Mucosa of rectum (tissue), 2 donors: ENCODE measurements around the gene ZBTB25.
"Not testable (repeated sequence)": the region's sequence is repeated elsewhere in the genome, so short reads cannot be mapped to it uniquely, and the experiment has no call there.

ENCODE experiments used
- H3K27ac ChIP-seq, 2 donors: one replicate each; pipeline ENCODE4 v1.7.0; 2013; ENCODE audit warnings: inconsistent platforms in 2 of 2, low read depth in 2 of 2, low read length in 2 of 2
- H3K27me3 ChIP-seq, 2 donors: one replicate each; pipeline ENCODE4 v1.7.0; 2013; ENCODE audit warnings: low read length in 2 of 2; ENCODE audit not compliant: control insufficient read depth in 2 of 2, insufficient read depth in 2 of 2
- H3K36me3 ChIP-seq, 2 donors: one replicate each; pipeline ENCODE4 v1.7.0; 2013; ENCODE audit warnings: low read length in 2 of 2; ENCODE audit not compliant: control insufficient read depth in 2 of 2, insufficient read depth in 2 of 2
- H3K4me1 ChIP-seq, 2 donors: one replicate each; pipeline ENCODE4 v1.7.0; 2013; ENCODE audit warnings: low read length in 2 of 2, mild to moderate bottlenecking in 1 of 2; ENCODE audit not compliant: control insufficient read depth in 2 of 2, insufficient read depth in 2 of 2
- H3K4me3 ChIP-seq, 2 donors: one replicate each; pipeline ENCODE4 v1.7.0; 2013; ENCODE audit warnings: low read length in 2 of 2
- H3K9ac ChIP-seq, 2 donors: one replicate each; pipeline ENCODE4 v1.7.0; 2013; ENCODE audit warnings: low read length in 2 of 2, low read depth in 1 of 2, mild to moderate bottlenecking in 1 of 2
- H3K9me3 ChIP-seq, 2 donors: one replicate each; pipeline ENCODE4 v1.7.0; 2013; ENCODE audit warnings: low read length in 2 of 2; ENCODE audit not compliant: control insufficient read depth in 2 of 2
- donor health status: healthy.
- donor health status: Normal muscosa, but diverticular disease.

ZBTB25 gene

GRCh38 chr14:64540208-64541202 lies 36.9 kb upstream of the ZBTB25 start, which contains the start of gene HSPA2:
HSPA2 (plus strand) TSS chr14:64540741; CDS start chr14:64540850, 109 bp downstream.
- Histone ChIP-seq H3K9me3 (peaks cover 0 to 3% of the 10 kb centered on the region in 2 donors), H3K9ac (peak within 1 kb of the TSS; percentile 55 to 65), H3K27me3 (no peaks in the 10 kb centered on the region), H3K36me3 (no peaks in the 10 kb centered on the region), H3K4me1 (peaks cover 13 to 16% of the 10 kb centered on the region in 2 donors), H3K4me3 (peak within 1 kb of the TSS; percentile 73 to 84), H3K27ac (peak within 1 kb of the TSS; percentile 95 to 96)

DNA sequence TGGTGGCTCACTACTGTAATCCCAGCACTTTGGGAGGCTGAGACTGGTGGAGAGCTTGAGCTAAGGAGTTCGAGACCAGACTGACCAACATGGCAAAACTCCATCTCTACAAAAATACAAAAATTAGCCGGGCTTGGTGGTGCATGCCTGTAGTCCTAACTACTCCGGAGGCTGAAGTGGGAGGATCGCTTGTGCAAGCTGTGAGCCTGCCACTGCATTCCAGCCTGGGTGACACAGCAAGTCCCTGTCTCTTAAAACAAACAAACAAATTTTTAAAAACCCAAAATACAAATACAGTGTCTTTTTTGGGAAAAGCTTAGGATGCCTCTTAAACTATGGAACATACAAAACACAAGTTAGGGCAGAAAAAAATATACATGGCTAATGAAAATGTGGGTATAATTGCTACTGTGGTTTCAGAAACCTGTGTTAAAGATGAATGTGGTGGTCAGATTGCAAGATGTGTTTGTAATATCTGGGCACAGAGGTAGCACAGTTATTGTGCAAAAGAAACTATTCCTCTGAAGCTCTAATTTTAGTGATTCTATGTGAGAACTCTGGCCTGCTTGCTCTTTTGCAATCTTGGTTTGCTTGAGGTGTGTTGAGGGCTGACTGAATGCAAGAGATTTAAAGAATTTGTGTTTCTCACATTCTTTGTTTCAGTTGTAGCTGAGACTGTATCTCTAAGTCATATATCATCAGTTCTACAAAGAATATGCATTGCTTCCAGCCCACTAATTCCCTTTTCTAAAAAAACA lies 33.0 kb upstream of the ZBTB25 start:
- H3K9ac ChIP-seq: no peak overlapping the region
- peaks cover 9 to 10% of the 10 kb centered on the region in 2 donors for H3K4me1 ChIP-seq
- no peaks in the 10 kb centered on the region for H3K36me3 ChIP-seq
- H3K27me3 ChIP-seq: no peaks in the 10 kb centered on the region
- no peak overlapping the region for H3K4me3 ChIP-seq
- peaks cover 0 to 3% of the 10 kb centered on the region in 2 donors for H3K9me3 ChIP-seq
- H3K27ac ChIP-seq: no peak overlapping the region

DNA sequence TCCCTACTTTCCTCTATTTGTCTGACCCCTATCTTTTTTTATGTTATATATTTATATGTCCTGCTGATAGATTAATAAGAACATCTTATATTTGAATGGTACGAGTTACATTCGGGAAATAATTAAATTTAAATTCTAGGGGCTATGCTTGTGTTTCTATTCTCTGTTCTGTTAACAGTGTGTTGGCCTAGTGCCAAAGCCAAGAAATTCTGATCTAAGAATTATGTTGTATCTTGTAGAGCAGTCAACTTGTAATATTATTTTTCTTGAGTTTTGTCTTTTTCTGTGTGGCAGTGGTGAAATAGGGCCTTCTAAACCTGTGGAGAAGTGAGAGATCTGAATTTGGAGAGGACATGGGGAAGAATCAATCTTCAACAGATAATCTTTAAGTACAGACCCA lies 27.9 kb upstream of the ZBTB25 start:
- Histone ChIP-seq H3K9me3 (no peaks in the 10 kb centered on the region), H3K27ac (no peak overlapping the region), H3K9ac (no peak overlapping the region), H3K4me3 (no peak overlapping the region), H3K4me1 (no peaks in the 10 kb centered on the region), H3K36me3 (no peaks in the 10 kb centered on the region), H3K27me3 (no peaks in the 10 kb centered on the region)

DNA sequence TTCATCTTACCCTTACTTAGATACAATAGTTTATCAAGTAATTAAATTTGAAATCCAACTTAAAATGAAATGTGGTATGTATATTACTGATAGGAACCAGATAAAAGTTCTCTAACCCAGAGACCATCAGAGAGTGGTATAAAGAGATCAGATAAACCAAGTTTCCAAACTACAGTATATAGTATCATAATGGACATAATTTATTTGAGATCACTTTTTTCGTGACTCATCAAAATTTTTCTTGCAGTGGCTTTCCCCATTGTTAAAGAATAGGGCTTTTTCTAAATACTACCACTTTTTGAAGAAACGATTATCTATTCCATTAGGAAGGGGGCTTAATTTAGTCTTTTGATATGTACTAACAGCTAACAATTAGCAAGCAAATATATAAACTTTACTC lies 21.7 kb upstream of the ZBTB25 start:
- Histone ChIP-seq H3K9ac (no peak overlapping the region), H3K4me3 (no peak overlapping the region), H3K9me3 (no peaks in the 10 kb centered on the region), H3K27me3 (no peaks in the 10 kb centered on the region), H3K27ac (no peak overlapping the region), H3K36me3 (peaks cover 19 to 22% of the 10 kb centered on the region in 2 donors), H3K4me1 (no peaks in the 10 kb centered on the region)

DNA sequence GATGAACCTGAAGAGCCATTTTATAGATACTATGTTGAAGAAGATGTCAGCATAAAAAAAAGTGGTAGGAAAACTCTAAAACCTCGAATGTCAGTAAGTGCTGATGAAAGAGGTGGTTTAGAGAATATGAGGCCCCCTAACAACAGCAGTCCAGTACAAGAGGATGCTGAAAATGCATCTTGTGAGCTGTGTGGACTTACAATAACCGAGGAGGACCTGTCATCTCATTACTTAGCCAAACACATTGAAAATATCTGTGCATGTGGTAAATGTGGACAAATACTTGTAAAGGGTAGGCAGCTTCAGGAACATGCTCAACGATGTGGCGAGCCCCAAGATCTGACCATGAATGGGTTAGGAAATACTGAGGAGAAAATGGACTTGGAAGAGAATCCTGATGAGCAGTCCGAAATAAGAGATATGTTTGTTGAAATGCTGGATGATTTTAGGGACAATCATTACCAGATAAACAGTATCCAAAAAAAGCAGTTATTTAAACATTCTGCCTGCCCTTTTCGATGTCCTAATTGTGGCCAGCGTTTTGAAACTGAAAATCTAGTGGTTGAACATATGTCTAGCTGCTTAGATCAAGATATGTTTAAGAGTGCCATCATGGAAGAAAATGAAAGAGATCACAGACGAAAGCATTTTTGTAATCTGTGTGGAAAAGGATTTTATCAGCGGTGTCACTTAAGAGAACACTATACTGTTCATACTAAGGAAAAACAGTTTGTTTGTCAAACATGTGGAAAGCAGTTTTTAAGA lies 19.1 kb upstream of the ZBTB25 start:
- H3K4me1 ChIP-seq: no peaks in the 10 kb centered on the region
- no peaks in the 10 kb centered on the region for H3K9me3 ChIP-seq
- peaks cover 19 to 22% of the 10 kb centered on the region in 2 donors for H3K36me3 ChIP-seq
- no peak overlapping the region for H3K4me3 ChIP-seq
- H3K9ac ChIP-seq: no peak overlapping the region
- no peaks in the 10 kb centered on the region for H3K27me3 ChIP-seq
- H3K27ac ChIP-seq: no peak overlapping the region

DNA sequence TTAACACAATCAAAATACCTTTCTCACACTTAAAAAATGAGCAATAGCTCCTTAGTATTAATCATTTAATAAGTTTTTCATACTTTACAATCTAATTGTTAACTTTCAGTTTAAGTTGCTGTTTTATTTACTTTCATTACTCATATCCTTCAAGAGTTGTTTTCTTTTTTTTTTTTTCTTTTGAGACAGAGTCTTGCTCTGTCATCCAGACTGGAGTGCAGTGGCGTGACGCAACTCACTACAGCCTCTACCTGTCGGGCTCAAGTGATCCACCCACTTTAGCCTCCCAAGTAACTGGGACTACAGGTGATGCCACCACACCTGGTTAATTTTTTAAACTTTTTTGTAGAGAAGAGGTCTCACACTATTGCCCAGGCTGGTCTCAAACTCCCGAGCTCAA lies 17.1 kb upstream of the ZBTB25 start:
- Histone ChIP-seq H3K9ac (no peak overlapping the region), H3K4me3 (no peak overlapping the region), H3K4me1 (no peaks in the 10 kb centered on the region), H3K36me3 (peaks cover 19 to 22% of the 10 kb centered on the region in 2 donors), H3K9me3 (no peaks in the 10 kb centered on the region), H3K27me3 (no peaks in the 10 kb centered on the region), H3K27ac (no peak overlapping the region)

GRCh38 chr14:64518229-64518628 lies 14.6 kb upstream of the ZBTB25 start:
- Histone ChIP-seq H3K4me1 (peaks cover 0 to 9% of the 10 kb centered on the region in 2 donors), H3K27ac (no peak overlapping the region), H3K36me3 (peaks cover 16 to 19% of the 10 kb centered on the region in 2 donors), H3K4me3 (no peak overlapping the region), H3K27me3 (no peaks in the 10 kb centered on the region), H3K9me3 (no peaks in the 10 kb centered on the region), H3K9ac (no peak overlapping the region)

GRCh38 chr14:64517667-64518066 lies 14.0 kb upstream of the ZBTB25 start:
- not testable (repeated sequence) for H3K27ac ChIP-seq, H3K4me1 ChIP-seq, H3K27me3 ChIP-seq, H3K9ac ChIP-seq, H3K9me3 ChIP-seq, H3K4me3 ChIP-seq
- H3K36me3 ChIP-seq: peaks cover 11 to 13% of the 10 kb centered on the region in 2 donors

DNA sequence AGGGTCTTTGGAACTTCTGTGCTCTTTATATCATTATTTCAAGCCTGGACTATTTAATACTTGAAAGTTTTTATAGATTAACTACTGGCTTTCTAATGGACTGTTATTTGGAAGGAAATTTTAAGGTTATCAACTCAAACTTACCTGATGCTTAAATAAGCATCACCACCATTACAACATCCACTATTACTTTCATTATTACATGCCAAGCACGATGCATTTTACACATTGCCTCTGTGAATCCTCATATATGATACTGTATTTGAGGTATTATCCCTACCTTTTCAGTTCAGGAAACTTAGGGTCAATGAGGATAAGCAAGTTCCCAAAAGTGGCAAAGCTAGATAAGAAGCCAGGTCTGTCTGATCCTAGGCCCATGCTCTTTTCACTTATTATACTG lies 13.3 kb upstream of the ZBTB25 start:
- H3K9me3 ChIP-seq: no peaks in the 10 kb centered on the region
- no peak overlapping the region for H3K4me3 ChIP-seq
- no peak overlapping the region for H3K27ac ChIP-seq
- H3K27me3 ChIP-seq: no peaks in the 10 kb centered on the region
- H3K9ac ChIP-seq: no peak overlapping the region
- H3K4me1 ChIP-seq: peaks cover 0 to 9% of the 10 kb centered on the region in 2 donors
- H3K36me3 ChIP-seq: peaks cover 4 to 6% of the 10 kb centered on the region in 2 donors
